Fibroblast of skin of right quadriceps (primary cell): ENCODE results near the gene AVP.
A peak's percentile ranks its signal among the peaks of the same experiment; 100 is the strongest.
"Not testable (repeated sequence)": the region's sequence is repeated elsewhere in the genome, so short reads cannot be mapped to it uniquely, and the experiment has no call there.

Experiments
- DNase-seq: peaks from one replicate; pipeline ENCODE4 v3.0.0-alpha.2; 2013

AVP gene

DNA sequence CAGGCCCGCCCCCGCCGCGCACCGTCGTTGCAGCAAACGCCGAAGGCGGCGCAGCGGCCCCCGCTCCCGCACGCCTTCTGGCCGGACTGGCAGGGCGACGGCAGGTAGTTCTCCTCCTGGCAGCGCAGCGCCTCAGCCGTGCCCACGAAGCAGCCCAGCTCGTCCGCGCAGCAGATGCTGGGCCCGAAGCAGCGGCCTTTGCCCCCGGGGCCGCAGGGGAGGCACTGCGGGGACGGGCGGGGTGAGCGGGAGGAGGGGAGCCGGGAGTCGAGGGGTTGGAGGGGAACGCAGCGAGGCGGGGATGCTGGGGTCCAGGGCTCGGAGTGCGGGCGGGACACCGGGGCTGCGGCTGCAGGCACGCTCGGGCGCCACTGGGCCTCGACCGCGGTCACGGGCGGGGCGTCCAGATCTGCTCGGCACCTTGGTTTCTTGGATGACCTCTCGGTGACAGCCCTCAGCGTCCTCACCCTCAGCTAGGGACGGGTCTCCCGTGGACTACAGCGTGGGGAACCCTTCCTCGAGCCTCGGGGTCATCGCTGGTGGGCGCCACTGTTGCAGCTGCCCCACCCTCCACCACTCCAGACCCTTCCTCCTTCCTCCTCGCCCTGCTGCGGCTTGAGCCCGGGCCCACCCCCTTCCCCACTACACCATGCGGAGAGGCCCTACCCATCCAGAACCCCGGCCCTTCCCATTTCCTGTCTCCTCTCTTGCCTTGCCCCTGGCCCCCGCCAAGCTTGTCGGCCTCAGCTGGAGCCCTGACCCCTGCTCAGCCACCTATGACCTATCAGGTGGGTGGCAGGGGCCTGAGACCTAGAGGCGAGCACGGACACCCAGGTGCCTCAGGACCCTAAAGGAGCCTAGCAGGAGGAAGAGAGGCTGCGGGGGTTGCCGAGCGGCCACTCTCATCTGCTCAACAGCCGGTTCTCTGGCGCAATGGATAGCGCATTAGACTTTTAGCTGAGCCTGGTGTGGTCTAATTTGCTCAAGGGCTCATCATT, 1.3 kb downstream of the AVP start:
- DNase-seq, result no peak

- DNase-seq, result no peak
Measured at GRCh38 chr20:3082306-3082951, 2.1 kb downstream of the AVP start.

- no peak for DNase-seq
Measured at GRCh38 chr20:3081641-3082040, 2.9 kb downstream of the AVP start.

DNA sequence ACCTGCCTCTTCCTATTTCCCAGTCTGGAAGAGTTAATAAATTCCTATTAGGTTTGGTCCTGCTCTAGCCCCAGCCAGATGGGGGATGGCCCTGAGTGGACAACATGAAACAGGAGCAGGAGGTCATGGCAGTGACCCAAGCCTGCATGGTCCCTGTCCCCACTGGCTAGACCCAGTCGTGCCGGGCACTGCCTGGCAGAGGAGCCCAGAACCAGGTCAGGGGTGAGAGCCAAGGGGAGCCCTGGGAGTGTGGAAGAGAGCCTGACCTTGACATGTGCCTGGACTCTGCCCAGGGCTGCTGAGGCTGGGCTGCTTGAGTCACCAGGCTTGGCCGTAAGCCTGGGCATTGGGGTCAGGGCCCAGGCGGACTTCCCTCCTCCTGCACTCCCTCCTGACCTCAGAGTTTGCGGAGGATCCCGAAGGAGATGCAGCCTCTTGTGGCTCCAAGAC, 3.6 kb downstream of the AVP start:
- no peak for DNase-seq

- DNase-seq, result no peak
Measured at GRCh38 chr20:3077618-3078134, 6.8 kb downstream of the AVP start.

- not testable (repeated sequence) for DNase-seq
Measured at GRCh38 chr20:3075315-3075714, 9.2 kb downstream of the AVP start.

GRCh38 chr20:3074812-3075211, 9.7 kb downstream of the AVP start:
- no peak for DNase-seq

GRCh38 chr20:3073251-3073643, 11.3 kb downstream of the AVP start:
- DNase-seq, result not testable (repeated sequence)

DNA sequence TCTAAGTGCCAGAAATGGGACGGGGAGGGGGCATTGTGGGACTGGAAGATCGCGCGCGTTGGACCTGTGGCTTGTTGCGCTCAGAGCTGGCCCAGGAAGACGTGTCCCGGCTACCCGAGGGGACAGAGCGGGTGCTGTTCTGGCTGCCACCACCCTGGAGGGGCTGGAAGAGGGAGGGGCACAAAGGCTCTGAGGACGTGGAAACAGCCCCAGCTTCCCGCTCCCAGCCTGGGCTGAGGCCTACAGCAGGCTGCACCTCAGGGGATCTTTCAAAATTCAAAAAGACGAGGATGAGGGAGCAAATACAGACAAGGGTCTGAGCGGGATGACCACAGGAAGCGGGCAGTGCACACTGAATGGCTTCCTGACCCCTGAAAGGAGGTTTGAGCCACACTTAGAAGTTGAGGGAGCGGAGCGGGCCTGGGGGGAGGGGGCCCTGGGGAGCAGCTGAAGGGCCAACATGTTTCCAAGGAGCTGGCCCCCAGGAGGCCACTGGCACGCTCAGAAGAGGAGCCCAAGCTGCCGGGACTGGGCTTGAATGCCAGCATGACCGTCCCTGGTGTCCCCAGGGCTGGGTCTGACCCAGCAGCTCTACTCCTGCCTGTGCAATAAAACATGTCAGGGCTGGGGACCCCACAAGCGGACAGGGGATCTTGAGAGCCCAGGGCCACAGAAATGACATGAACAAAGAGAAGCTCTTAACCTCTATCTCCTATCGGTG, 11.8 kb downstream of the AVP start:
- DNase-seq, result no peak

- peak; percentile 19 for DNase-seq
Measured at GRCh38 chr20:3071610-3072529, 12.7 kb downstream of the AVP start, which contains the start of gene OXT. OXT (plus strand) TSS chr20:3071620; CDS start chr20:3071656, 36 bp downstream.

GRCh38 chr20:3071266-3071609, 13.3 kb downstream of the AVP start:
- no peak for DNase-seq

GRCh38 chr20:3070725-3071124, 13.8 kb downstream of the AVP start:
- DNase-seq, result no peak

DNA sequence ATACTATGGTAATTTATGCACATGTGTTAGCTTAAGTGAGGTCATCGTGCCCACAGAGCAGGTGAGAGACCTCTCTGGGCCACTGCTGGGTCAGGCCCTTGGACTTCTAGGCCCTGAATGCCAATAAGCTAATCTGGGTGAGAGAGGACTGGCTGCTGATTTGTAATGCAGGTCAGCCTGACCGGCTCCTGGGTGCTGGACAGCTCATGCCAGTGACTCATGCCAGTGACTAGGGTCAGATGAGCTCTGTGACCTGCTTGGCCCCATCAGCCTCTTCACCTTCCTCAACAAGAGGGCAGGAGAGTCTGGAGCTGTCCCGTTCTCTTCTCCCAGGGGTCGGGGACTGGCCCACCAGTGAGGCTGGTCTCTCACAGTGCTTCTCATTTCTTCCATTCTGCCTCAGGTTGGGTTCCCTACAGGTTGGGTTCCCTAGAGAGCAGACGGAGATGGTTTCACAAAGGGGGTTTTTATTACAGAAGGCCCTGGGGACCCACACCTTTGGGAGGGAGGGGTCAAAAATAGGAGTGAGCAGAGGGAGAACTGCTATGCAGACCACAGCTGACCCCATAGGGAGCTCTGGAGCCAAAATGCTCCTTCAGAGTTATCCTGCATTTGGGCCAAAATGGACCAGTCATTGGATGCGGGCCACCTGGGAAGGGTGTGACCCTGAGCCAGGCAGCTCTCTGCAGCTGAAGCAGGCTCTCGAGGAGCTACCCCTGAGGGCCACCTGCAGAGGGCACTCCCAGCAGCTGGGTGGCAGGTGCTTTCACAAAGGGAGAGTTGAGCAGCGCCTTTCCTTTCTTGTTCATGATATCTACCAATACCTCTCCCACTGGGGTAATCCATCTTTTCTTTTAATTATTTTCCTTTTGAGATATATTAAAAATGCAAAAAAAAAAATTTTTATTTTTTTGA, 15.3 kb downstream of the AVP start:
- DNase-seq, result no peak

GRCh38 chr20:3068075-3068474, 16.4 kb downstream of the AVP start:
- no peak for DNase-seq

- DNase-seq, result no peak
Measured at GRCh38 chr20:3067139-3068014, 17.1 kb downstream of the AVP start.

GRCh38 chr20:3064119-3064518, 20.4 kb downstream of the AVP start:
- not testable (repeated sequence) for DNase-seq

DNA sequence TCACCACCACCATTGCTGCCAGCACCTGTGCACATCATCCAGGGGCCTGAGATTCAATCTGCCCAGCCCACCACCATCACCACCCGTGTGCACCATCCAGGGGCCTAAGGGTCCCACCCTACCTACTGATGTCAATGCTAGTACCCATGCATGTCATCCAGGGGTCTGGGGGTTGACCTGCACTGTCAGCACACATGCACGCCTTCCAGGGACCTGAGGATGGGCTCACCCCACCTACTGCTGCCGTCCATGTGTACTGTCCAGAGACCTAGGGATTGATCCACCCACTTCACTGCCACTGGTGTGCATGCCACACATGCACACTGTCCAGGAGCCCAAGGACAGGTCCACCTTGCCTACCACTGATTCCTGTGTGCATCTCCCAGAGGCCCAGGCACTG, 25.0 kb downstream of the AVP start:
- no peak for DNase-seq

- DNase-seq, result no peak
Measured at GRCh38 chr20:3051385-3052019, 33.0 kb downstream of the AVP start.
